AG04450 (cell line): ENCODE measurements around the gene POLR3E. TPM values are rescaled to one million over a fixed set of nuclear protein-coding genes. Genes with fewer than 3 reads are reported as not detected.

ENCODE experiments used
- CTCF ChIA-PET: fragments of 300-600, 350-600 bp; formaldehyde crosslinking; extraction: SDS; loops from one replicate; lab custom pipeline; 2022; ENCODE audit warnings: antibody characterized with exemption, inconsistent platforms; lab: Charles Lee
- POLR2A ChIA-PET: fragments of 350-600 bp; formaldehyde crosslinking; extraction: SDS; loops from one replicate; lab custom pipeline; 2021; ENCODE audit warnings: antibody characterized with exemption, inconsistent platforms; lab: Yijun Ruan, JAX
- DNase-seq: peaks from one replicate; pipeline ENCODE4 v3.0.0-alpha.2; 2011; ENCODE audit warnings: low read depth, low spot score
- H3K27ac ChIP-seq: one replicate; pipeline ENCODE4 v1.5.1; 2012; ENCODE audit warnings: low read depth, low read length, control low read depth
- H3K27me3 ChIP-seq: one replicate; pipeline ENCODE4 v1.6.0; 2012; ENCODE audit warnings: low read length; ENCODE audit not compliant: control insufficient read depth, insufficient read depth
- H3K4me3 ChIP-seq: 2 replicates; pipeline ENCODE4 v1.5.1; 2011; ENCODE audit warnings: mild to moderate bottlenecking, low read depth, low read length, control low read depth
- H3K9me3 ChIP-seq: 2 replicates; pipeline ENCODE4 v1.5.1; 2012; ENCODE audit warnings: low read length; ENCODE audit not compliant: control insufficient read depth, insufficient read depth
- polyA plus RNA-seq: library from polyadenylated mRNA; depleted of rRNA; stranded (reverse); fragments of >200 nt; gene quantifications from 2 replicates; pipeline ENCODE4 v1.2.3, GENCODE V29; 2011
- TF ChIP-seq, protein P1 (sequence below): IDR thresholded peaks from 2 replicates; pipeline ENCODE4 v1.5.1; 2011; ENCODE audit warnings: low read depth, low read length, control low read depth, inconsistent platforms

Gene POLR3E
- polyA plus RNA-seq, 1 experiment: 32.0 TPM

DNA sequence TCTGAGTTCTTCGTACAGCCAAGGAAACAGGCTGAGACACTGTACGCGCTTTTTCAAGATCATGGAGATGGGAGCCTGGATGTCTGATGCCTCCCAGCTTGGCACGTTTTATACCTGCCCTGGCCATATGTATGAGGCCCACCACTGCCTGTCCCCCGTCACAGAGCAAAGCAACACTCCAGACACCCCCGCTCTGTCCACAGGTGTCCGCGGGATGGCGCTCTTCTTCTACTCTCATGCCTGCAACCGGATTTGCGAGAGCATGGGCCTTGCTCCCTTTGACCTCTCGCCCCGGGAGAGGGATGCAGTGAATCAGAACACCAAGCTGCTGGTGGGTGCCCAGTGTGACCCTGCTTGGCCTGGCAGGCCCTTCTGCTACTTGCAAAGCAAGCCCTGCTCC is 39.8 kb upstream of the POLR3E start:
- Histone ChIP-seq H3K4me3 (no peak overlapping the region), H3K9me3 (peaks cover 12% of the 10 kb centered on the region; the same call in 1 of the 2 replicates), H3K27me3 (no peaks in the 10 kb centered on the region), H3K27ac (no peak overlapping the region)
- CTCF ChIA-PET: no interaction called here
- POLR2A ChIA-PET: interaction anchor here (0.5 kb wide), 1 partner anchor 21 kb away, joined by 6 read pairs; no protein-coding TSS in a partner anchor
- DNase-seq: no peak
- TF ChIP-seq, protein P1, sequence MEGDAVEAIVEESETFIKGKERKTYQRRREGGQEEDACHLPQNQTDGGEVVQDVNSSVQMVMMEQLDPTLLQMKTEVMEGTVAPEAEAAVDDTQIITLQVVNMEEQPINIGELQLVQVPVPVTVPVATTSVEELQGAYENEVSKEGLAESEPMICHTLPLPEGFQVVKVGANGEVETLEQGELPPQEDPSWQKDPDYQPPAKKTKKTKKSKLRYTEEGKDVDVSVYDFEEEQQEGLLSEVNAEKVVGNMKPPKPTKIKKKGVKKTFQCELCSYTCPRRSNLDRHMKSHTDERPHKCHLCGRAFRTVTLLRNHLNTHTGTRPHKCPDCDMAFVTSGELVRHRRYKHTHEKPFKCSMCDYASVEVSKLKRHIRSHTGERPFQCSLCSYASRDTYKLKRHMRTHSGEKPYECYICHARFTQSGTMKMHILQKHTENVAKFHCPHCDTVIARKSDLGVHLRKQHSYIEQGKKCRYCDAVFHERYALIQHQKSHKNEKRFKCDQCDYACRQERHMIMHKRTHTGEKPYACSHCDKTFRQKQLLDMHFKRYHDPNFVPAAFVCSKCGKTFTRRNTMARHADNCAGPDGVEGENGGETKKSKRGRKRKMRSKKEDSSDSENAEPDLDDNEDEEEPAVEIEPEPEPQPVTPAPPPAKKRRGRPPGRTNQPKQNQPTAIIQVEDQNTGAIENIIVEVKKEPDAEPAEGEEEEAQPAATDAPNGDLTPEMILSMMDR: no peak

DNA sequence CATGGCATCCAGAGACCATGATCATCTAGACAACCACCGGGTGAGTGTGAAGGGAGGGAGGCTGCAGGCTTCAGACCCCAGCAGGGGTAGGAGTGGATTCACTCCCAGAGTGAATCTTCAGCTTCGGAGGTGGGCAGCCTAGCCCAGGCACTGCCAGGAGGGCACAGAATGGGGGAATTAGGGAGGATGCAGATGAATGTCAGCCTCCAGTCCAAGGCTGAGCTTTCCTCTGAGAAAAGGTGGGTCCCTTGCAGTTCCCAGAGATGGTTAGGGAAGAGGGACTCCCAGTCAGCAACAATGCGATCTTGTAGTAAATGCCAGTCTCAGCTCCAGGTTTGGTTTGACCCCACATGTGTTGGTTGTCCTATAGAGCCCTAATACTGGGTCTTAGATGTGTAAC is 36.7 kb upstream of the POLR3E start:
- peaks cover 4% of the 10 kb centered on the region; the same call in 1 of the 2 replicates for H3K9me3 ChIP-seq
- no peak for DNase-seq
- no peak overlapping the region for H3K27ac ChIP-seq
- ChIA-PET POLR2A (no interaction called here), CTCF (interaction anchor here (1.8 kb wide), 1 partner anchor 40 kb away, joined by 6 read pairs; no protein-coding TSS in a partner anchor)
- H3K27me3 ChIP-seq: no peaks in the 10 kb centered on the region
- TF ChIP-seq, protein P1: no peak
- no peak overlapping the region for H3K4me3 ChIP-seq

DNA sequence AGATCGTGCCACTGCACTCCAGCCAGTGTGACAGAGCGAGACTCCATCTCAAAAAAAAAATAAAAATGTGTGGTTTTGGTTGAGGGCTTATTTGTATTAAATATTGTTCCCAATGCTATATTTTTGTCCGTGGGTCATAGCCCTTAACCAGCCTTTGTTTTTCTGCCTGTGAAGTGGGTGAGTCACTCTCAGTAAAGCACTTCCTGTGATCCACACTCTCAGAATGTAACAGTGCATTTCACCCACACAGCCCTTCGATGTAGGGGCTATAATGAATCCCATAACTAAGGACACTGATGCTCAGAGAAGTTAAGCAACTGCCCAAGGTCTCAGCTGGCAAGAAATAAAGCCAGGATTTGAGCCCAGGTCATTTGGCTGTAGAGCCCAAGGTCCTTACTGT is 34.7 kb upstream of the POLR3E start:
- H3K4me3 ChIP-seq: no peak overlapping the region
- TF ChIP-seq, protein P1: no peak
- peaks cover 3% of the 10 kb centered on the region; the same call in 1 of the 2 replicates for H3K9me3 ChIP-seq
- no peaks in the 10 kb centered on the region for H3K27me3 ChIP-seq
- H3K27ac ChIP-seq: no peak overlapping the region
- no peak for DNase-seq
- ChIA-PET POLR2A (no interaction called here), CTCF (interaction anchor here (0.6 kb wide), 1 partner anchor 1251 kb away, joined by 3 read pairs; no protein-coding TSS in a partner anchor)

DNA sequence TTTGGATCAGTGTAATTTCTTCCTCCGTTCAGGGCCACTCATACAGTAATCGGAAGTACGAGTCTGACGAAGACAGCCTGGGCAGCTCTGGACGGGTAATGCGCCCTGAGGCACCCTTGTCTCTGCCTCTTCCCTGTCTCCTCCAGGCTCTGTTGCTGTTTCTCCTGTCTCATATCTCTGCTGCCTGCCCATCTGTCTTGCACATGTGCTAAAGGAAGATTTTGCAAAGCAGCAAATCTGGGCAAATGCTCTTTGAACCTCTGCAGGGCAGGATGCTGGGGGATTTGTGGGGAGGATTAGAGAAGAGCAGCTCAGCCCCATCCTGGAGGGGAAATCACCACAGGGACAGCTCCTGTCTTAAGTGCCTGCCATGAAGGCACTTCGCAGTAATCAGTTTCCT is 32.4 kb upstream of the POLR3E start:
- Histone ChIP-seq H3K4me3 (no peak overlapping the region), H3K27me3 (no peaks in the 10 kb centered on the region), H3K27ac (no peak overlapping the region), H3K9me3 (peaks cover 3% of the 10 kb centered on the region; the same call in 1 of the 2 replicates)
- TF ChIP-seq, protein P1: no peak
- POLR2A ChIA-PET: interaction anchor here (0.7 kb wide), 1 partner anchor 60 kb away, joined by 3 read pairs; no protein-coding TSS in a partner anchor
- DNase-seq: no peak
- CTCF ChIA-PET: no interaction called here

DNA sequence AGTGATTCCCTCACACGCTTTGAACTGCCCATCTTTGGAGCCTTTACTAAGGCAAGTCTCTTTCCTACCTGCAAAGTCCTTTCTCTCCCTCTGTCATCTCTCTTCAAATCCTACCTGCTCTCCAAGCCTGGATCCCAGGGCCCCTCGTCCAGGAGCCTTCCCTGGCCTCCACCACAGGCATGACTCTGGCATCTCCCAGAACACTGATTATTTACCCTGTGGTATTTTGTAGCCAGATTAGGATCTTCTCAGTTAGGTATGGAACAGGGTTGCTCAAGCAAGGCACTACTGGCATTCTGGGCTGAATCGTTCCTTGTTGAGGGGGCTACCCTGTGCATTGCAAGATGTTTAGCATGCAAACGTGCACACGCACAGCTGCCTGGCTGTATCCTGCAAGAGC is 31.9 kb upstream of the POLR3E start:
- Histone ChIP-seq H3K9me3 (peaks cover 1% of the 10 kb centered on the region; the same call in 1 of the 2 replicates), H3K27ac (no peak overlapping the region), H3K27me3 (no peaks in the 10 kb centered on the region), H3K4me3 (no peak overlapping the region)
- POLR2A ChIA-PET: interaction anchor here (0.7 kb wide), 1 partner anchor 61 kb away, joined by 3 read pairs; no protein-coding TSS in a partner anchor
- DNase-seq: no peak
- CTCF ChIA-PET: no interaction called here
- TF ChIP-seq, protein P1: no peak
